ENCODE data around the gene RAMAC.
"Not testable (repeated sequence)": the region's sequence is repeated elsewhere in the genome, so short reads cannot be mapped to it uniquely, and the experiment has no call there.

Gene RAMAC

DNA sequence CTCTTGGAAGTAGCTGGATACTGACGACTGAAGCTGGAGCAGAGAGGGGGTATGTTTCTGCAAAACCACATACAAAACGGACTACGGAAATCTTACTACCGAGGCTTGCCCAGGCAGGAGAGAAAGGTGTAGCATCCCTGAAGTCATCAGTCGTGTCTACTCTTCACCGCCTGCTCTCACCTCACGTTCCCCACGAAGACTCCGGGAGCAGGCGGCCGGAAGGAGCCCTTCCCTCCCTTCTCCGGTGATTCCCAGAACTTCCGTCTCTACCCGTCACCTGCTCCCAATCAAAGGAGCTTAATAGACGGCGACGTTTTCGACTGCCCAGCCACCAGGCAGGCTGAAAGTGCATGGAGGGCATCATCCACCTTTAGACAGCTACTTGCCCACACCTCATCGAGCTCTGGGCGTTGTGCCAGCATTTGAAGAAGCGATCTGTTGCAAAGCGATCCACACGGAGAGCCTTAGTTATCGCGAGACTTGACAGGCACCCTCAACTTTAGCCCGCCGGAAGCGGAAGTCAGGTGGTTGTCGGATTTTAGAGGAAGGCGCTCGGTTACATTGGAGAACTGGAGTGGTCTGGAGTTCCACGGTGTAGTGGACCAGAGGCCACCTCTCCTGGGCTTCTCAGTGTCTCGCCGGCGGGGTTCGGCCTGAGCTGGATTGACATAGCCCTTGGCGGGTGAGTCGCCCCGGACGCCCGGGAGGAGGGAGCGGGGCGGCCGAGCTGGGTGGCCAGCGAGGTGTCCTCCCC lies at the start of gene RAMAC:
Gene RAMAC (plus strand): TSS at position 523 of the 754 bp plus-strand sequence. CDS start 2,809 bp downstream, outside the sequence.
- DNase-seq (ENCODE audit: low read depth), result peak; percentile 94

DNA sequence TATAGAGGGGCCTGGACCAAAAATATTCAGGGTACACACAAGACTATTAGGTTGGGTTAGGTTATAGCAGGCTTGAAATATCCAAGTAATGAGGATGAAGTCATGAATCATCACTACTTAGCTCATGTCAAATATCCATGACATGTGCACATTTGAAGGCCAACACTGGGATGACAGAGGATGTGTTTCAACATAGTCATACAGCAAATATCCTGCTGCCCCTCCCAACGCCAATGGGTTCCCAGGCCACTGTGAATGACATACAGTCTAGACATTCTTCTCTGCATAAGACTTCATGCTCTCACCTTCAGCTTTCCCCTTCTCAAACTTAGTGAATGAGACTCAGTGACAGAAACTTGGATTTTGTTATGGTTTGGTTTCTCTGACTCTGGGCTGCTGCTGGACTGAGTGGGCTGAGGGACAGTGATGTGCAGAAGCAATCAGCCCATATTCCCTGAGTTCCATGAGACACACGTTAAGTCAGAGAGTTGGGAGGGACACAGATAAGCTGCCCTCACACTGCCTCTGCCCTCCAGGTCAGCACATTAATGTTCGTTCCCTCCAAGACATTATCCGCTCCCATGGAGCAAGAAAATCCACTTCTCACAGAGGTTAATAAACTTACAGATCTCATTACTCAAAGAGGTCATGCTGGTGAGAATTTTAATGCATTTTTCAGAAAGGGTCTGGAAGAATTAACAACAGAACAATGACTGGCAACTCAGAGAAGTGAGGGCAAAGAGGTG lies 48.9 kb upstream of the RAMAC start:
- DNase-seq (ENCODE audit: low read depth), result peak; percentile 6

- no peak for DNase-seq (ENCODE audit: low read depth)
These were observed 48.3 kb upstream of the RAMAC start for GRCh38 chr15:82937712-82938058.

DNA sequence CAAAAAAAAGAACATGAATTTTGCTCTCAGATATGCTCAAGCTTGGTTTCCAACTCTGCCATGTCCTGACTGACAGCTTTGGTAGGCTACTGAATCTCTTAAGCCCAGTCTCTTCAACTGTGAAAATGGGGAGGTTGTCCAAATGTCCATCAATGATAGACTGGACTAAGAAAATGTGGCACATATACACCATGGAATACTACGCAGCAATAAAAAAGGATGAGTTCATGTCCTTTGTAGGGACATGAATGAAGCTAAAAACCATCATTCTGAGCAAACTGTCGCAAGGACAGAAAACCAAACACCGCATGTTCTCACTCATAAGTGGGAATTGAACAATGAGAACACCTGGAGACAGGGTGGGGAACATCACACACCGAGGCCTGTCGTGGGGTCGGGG lies 46.3 kb upstream of the RAMAC start:
- DNase-seq (ENCODE audit: low read depth), result not testable (repeated sequence)

- no peak for DNase-seq (ENCODE audit: low read depth)
These were observed 43.3 kb upstream of the RAMAC start for GRCh38 chr15:82942691-82943090.

GRCh38 chr15:82943176-82943575 lies 42.8 kb upstream of the RAMAC start:
- DNase-seq (ENCODE audit: low read depth), result no peak

- DNase-seq (ENCODE audit: low read depth), result no peak
These were observed 42.0 kb upstream of the RAMAC start for GRCh38 chr15:82944056-82944455.

GRCh38 chr15:82944821-82945220 lies 41.2 kb upstream of the RAMAC start:
- DNase-seq (ENCODE audit: low read depth), result no peak

DNA sequence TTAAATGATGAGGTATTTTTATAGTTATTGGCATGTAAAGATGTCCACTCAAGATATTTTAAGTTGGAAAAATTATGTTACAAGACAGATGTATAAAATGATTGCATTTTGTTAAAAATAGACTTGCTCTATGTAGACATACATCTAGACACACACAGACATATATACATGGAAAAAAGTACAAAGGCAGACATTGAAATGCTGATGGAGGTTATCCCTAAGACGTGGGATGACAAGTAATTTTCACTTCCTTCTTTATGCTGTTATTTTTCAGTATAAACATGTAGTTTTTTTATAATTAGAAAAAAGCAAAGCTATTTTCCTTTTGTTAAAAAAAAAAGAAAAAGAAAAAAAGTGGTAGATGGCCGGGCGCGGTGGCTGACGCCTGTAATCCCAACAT lies 40.7 kb upstream of the RAMAC start:
- DNase-seq (ENCODE audit: low read depth), result no peak

GRCh38 chr15:82946155-82946701 lies 39.8 kb upstream of the RAMAC start:
- DNase-seq (ENCODE audit: low read depth), result no peak

GRCh38 chr15:82950295-82950694 lies 35.7 kb upstream of the RAMAC start:
- DNase-seq (ENCODE audit: low read depth), result no peak

- DNase-seq (ENCODE audit: low read depth), result no peak
These were observed 35.2 kb upstream of the RAMAC start for GRCh38 chr15:82950746-82951370.

DNA sequence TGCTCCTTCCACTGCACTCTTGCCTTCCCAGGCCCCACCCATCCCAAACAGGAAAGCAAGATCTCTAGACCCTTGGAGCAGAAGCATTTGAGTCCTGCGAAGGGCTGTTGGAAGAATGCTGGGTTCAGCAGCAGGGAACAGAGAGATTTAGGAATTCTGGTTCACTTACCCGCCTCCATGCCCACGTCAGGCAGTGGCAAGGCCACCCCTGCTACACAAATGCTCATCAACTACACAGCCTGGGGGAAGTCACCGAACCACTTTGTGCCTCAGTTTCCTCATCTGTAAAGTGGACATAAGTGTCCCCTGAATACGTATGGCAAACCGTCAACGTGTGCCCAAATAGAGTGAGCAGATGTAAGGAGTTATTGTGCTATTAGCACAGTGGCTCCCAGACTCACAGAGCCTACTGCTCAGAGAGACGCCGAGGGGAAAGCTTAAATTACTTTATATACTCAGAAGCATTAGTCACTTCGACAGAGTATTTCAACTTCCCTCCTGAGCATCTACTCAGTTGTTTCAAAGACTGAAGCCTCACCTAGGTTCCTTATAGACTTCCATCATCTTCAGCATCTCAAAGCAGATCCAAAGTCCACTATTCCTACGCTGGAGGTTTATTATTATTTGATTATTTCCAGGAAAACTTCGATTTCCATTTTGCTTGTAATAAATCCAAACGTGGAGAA lies 34.4 kb upstream of the RAMAC start:
- DNase-seq (ENCODE audit: low read depth), result no peak

DNA sequence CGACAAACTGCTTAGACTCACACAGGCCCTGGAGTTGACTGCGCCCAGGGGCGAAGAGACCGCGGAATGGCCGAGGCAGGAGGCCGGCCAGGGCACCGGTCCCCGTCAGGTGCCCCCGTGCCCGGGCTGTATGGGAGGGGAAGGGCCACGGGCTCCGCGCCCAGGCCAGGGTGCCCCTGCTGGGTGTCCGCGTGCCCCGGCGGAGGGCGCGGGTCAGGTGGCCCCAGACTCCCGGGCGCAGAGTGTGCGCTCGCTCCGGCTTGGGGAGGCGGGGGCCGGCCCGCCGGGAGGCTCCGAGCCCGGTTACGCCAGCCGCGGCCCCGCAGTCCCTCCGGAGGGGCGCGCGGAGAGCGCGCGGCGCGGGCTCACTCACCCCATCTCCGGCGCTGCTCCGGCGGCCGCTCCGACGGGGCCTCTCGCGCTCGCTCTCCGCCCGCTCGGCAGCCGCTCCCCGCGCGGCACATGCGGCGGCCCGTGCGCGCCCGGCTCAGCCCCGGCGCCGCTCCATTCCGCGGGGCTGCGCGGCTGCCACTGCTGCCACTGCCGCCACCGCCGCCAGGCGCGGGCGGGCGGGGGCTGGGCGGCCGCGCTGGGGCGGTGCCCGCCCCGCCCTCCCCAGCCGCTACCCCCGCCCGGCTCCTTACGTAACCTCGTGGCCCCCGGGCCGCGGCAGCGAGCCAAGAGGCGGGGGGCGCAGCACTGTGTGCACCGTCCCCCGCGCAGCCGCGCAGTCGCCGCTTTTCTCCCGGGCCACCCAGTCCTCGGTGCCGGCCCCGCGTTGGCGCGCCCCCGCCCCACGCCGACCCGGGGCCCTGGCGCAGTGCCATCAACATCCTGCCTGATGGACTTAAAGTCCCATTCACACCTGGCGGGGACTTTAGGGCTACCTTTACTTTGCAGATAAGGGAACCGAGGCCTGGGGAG lies 33.6 kb upstream of the RAMAC start, which contains the start of gene HOMER2:
Gene HOMER2 (minus strand): TSS at position 563 of the 924 bp plus-strand sequence. CDS start 185 bp downstream, at position 378.
- no peak for DNase-seq (ENCODE audit: low read depth)

DNA sequence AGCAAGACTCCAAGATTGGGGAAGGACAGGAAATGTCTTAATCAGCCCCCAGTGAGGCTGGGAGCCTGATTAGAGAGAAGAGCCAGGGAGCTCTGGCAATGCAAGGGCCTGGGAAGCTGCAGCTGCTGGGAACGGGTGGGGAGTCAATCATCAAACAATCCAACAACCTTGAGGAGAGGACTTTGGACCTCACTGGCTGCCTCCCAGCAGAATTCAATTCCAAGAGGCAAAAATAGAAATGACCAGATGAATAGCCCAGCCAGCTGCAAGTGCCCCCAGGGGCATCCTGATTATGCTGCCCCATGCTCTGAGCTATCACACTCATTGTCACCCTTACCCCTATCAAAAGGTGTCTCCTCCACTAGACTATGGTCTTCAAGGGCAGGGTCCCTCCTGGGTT lies 27.4 kb upstream of the RAMAC start:
- DNase-seq (ENCODE audit: low read depth), result no peak

GRCh38 chr15:82959423-82959822 lies 26.6 kb upstream of the RAMAC start:
- DNase-seq (ENCODE audit: low read depth), result no peak

- no peak for DNase-seq (ENCODE audit: low read depth)
These were observed 25.2 kb upstream of the RAMAC start for GRCh38 chr15:82960766-82961165.

- no peak for DNase-seq (ENCODE audit: low read depth)
These were observed 22.3 kb upstream of the RAMAC start for GRCh38 chr15:82963471-82964341.

DNA sequence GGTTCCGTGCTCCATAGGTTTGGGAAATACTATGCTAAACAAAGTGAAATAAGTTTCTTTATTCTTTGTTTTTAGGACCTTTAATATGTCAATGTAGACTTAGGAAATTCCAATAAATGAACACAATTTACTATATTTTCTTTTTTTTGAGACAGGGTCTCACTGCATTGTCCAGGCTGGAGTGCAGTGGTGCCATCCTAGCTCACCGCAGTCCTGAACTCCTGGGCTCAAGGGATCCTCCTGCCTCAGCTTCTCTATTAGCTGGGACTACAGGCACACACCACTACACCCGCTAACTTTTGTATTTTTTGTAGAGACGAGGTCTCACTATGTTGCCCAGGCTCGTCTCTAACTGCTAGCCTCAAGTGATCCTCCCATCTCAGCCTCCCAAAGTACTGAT lies 21.1 kb upstream of the RAMAC start:
- no peak for DNase-seq (ENCODE audit: low read depth)

GRCh38 chr15:82966671-82967071 lies 19.3 kb upstream of the RAMAC start:
- DNase-seq (ENCODE audit: low read depth), result no peak
